Ectodermal cell (in vitro differentiated cells): Measurements from ENCODE around the gene MRPS26.
"Not testable (repeated sequence)": the region's sequence is repeated elsewhere in the genome, so short reads cannot be mapped to it uniquely, and the experiment has no call there.

ENCODE experiments used
- H3K27ac ChIP-seq: 2 replicates; pipeline ENCODE4 v1.7.0; 2013; ENCODE audit warnings: mild to moderate bottlenecking, low read depth, low read length; ENCODE audit not compliant: insufficient read depth, poor library complexity, severe bottlenecking
- H3K27me3 ChIP-seq: 2 replicates; pipeline ENCODE4 v1.7.0; 2013; ENCODE audit warnings: mild to moderate bottlenecking, low read length; ENCODE audit not compliant: insufficient read depth, control insufficient read depth, poor library complexity, severe bottlenecking
- H3K36me3 ChIP-seq: one replicate; pipeline ENCODE4 v1.7.0; 2013; ENCODE audit warnings: low read length; ENCODE audit not compliant: control insufficient read depth, insufficient read depth
- H3K4me1 ChIP-seq: one replicate; pipeline ENCODE4 v1.7.0; 2013; ENCODE audit warnings: low read length; ENCODE audit not compliant: control insufficient read depth, insufficient read depth
- H3K4me3 ChIP-seq: 2 replicates; pipeline ENCODE4 v1.7.0; 2013; ENCODE audit warnings: low read depth, low read length, control low read depth; ENCODE audit not compliant: insufficient read depth
- H3K9me3 ChIP-seq: 2 replicates; pipeline ENCODE4 v1.7.0; 2013; ENCODE audit warnings: mild to moderate bottlenecking, low read length, moderate library complexity; ENCODE audit not compliant: control insufficient read depth
- WGBS, 2 experiments: methylation state at CpG; one replicate each; pipeline ENCODE4 v1.1.7; 2013; ENCODE audit warnings: missing lambda C conversion rate in 2 of 2; 5-methylcytosine and 5-hydroxymethylcytosine counted together

The MRPS26 gene

DNA sequence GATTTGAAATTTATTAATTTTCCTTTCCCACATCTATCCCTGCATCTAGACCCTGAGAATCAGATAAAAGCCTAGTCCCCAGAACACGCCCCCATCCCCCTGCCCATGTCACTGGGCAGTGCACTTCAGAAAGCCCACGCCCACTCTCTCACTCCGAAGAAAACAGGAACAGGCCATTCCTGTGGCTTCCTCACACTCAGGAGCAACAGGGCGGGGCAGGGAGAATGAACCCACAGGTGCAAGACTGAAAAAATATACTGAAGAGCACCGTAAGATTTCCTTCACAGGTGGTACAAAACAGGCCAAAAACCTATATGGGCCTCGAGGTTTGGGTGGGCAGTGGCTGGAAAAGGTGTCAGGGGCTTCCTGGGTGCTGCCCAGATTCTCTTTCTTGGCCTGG lies 29.0 kb downstream of the MRPS26 start:
- WGBS, 2 experiments, result 91% methylated on average over 6 of the region's 6 CpGs
- H3K4me3 ChIP-seq, result no peak overlapping the region
- H3K36me3 ChIP-seq, result no peaks in the 10 kb centered on the region
- H3K4me1 ChIP-seq, result peaks cover 9% of the 10 kb centered on the region
- peaks cover 43% of the 10 kb centered on the region for H3K27me3 ChIP-seq
- H3K9me3 ChIP-seq, result no peaks in the 10 kb centered on the region
- H3K27ac ChIP-seq, result no peak overlapping the region

DNA sequence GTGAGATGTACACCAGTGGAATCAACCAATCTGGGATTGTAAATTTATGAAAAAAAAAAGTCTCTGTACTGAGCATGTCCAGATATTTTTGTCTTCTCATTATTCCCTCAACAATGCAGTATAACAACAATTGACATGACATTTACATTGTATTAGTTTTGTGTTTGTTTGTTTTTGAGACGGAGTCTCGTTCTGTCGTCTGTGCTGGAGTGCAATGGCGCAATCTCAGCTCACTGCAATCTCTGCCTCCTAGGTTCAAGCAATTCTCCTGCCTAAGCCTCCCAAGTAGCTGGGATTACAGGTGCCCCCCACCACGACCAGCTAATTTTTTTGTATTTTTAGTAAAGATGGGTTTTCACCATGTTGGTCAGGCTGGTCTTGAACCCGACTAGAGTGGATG lies 29.5 kb downstream of the MRPS26 start:
- H3K36me3 ChIP-seq, H3K4me1 ChIP-seq, H3K9me3 ChIP-seq, H3K4me3 ChIP-seq, H3K27ac ChIP-seq: not testable (repeated sequence)
- H3K27me3 ChIP-seq, result peaks cover 47% of the 10 kb centered on the region
- WGBS, 2 experiments, result 91 to 96% methylated on average over 6 of the region's 6 CpGs

DNA sequence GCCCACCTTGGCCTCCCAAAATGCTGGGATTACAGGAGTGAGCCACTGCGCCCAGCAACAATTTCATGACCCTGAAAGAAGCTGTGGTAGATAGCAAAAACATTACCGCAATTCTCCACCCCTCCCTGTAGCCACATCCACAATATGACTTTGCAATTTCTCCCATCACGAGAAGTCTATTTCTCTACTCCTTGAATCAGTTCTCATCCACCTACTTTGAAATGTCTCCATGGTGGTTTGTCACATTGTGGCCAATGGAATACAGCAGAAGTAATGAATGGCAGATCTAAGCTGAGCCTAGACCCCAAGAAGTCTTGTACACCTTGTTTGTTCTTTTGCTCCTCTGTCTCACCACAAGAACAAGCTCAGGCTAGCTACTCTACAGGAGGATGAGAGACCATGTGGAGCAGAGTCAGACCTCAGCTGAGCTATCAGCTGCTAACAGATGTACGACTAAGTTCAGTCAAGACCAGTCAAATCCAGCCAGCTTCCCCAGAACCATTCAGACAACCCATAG lies 31.8 kb downstream of the MRPS26 start:
- H3K9me3 ChIP-seq, result no peaks in the 10 kb centered on the region
- H3K4me1 ChIP-seq, result peaks cover 4% of the 10 kb centered on the region
- H3K27ac ChIP-seq, result no peak overlapping the region
- H3K27me3 ChIP-seq, result peaks cover 48% of the 10 kb centered on the region
- no peaks in the 10 kb centered on the region for H3K36me3 ChIP-seq
- no peak overlapping the region for H3K4me3 ChIP-seq
- WGBS, 2 experiments, result 90 to 96% methylated on average over 4 of the region's 4 CpGs

DNA sequence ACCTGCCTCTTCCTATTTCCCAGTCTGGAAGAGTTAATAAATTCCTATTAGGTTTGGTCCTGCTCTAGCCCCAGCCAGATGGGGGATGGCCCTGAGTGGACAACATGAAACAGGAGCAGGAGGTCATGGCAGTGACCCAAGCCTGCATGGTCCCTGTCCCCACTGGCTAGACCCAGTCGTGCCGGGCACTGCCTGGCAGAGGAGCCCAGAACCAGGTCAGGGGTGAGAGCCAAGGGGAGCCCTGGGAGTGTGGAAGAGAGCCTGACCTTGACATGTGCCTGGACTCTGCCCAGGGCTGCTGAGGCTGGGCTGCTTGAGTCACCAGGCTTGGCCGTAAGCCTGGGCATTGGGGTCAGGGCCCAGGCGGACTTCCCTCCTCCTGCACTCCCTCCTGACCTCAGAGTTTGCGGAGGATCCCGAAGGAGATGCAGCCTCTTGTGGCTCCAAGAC lies 35.1 kb downstream of the MRPS26 start:
- Histone ChIP-seq H3K27me3 (peaks cover 61% of the 10 kb centered on the region), H3K27ac (no peak overlapping the region), H3K9me3 (no peaks in the 10 kb centered on the region), H3K4me1 (no peaks in the 10 kb centered on the region), H3K4me3 (no peak overlapping the region), H3K36me3 (no peaks in the 10 kb centered on the region)
- 89 to 94% methylated on average over 6 of the region's 6 CpGs for WGBS, 2 experiments

DNA sequence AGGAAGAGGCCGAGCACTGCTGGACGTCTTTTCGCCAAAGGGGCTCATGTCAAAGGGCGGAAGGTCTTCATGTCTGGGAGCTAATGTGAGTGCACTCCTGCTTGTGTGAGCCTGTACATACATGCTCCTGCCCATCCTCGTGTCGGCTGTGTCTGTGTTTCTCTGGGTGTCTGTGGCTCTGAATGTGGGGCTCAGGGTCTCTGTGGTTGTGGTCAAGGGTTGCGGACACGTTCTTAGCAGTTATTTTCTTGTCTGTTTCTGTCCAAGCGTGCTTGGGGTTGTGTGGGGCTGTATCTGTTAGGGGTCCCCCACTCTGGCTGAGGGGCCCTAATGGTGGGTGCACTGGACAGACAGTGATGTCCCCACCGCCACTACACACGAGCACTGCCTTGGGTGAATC lies 35.8 kb downstream of the MRPS26 start:
- 93% methylated on average over 11 of the region's 11 CpGs for WGBS, 2 experiments

DNA sequence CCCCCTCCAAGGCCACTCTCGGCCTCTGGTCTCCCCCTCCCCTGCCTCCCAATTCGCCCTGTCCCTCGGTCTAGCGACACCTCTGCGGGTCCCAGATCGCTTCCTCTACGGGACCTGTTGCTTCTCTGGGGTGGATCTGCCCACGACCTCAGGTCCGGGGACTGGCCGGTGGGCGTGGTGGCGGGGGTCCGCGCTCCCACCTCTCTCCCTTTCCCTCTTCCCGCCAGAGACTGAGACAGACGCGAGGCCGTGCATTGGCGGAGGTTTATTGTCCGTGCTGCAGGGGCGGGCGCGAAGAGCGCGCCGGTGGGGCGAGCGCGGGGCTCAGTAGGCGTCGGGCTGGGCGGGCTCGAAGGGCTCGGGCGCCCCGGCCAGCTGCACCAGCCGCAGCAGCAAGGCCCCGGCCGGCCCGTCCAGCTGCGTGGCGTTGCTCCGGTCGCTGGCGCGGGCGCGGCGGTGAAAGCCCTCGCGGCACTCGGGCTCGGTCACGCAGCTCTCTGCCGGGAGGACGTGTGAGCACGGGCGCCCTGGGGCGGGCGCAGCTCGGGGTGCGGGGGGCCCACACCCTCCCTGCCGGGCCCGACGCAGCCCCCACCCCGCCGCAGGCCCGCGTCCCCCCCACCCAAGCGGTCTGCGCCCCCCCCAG lies 36.6 kb downstream of the MRPS26 start:
- Histone ChIP-seq H3K9me3 (no peaks in the 10 kb centered on the region), H3K4me1 (no peaks in the 10 kb centered on the region), H3K27me3 (peaks cover 61% of the 10 kb centered on the region), H3K4me3 (peak overlapping the region; percentile 16), H3K27ac (no peak overlapping the region), H3K36me3 (no peaks in the 10 kb centered on the region)
- WGBS, 2 experiments, result 7 to 8% methylated on average over 67 to 71 of the region's 71 CpGs

More for the DNA sequence above, 35.8 kb downstream of the MRPS26 start:
- Histone ChIP-seq H3K36me3 (no peaks in the 10 kb centered on the region), H3K27me3 (peaks cover 61% of the 10 kb centered on the region), H3K9me3 (no peaks in the 10 kb centered on the region), H3K4me3 (no peak overlapping the region), H3K4me1 (no peaks in the 10 kb centered on the region), H3K27ac (no peak overlapping the region)

DNA sequence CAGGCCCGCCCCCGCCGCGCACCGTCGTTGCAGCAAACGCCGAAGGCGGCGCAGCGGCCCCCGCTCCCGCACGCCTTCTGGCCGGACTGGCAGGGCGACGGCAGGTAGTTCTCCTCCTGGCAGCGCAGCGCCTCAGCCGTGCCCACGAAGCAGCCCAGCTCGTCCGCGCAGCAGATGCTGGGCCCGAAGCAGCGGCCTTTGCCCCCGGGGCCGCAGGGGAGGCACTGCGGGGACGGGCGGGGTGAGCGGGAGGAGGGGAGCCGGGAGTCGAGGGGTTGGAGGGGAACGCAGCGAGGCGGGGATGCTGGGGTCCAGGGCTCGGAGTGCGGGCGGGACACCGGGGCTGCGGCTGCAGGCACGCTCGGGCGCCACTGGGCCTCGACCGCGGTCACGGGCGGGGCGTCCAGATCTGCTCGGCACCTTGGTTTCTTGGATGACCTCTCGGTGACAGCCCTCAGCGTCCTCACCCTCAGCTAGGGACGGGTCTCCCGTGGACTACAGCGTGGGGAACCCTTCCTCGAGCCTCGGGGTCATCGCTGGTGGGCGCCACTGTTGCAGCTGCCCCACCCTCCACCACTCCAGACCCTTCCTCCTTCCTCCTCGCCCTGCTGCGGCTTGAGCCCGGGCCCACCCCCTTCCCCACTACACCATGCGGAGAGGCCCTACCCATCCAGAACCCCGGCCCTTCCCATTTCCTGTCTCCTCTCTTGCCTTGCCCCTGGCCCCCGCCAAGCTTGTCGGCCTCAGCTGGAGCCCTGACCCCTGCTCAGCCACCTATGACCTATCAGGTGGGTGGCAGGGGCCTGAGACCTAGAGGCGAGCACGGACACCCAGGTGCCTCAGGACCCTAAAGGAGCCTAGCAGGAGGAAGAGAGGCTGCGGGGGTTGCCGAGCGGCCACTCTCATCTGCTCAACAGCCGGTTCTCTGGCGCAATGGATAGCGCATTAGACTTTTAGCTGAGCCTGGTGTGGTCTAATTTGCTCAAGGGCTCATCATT lies 37.4 kb downstream of the MRPS26 start:
- peaks cover 54% of the 10 kb centered on the region for H3K27me3 ChIP-seq
- H3K4me3 ChIP-seq, result peak overlapping the region; percentile 13
- H3K27ac ChIP-seq, result no peak overlapping the region
- WGBS, 2 experiments, result 16 to 18% methylated on average over 76 of the region's 76 CpGs
- H3K4me1 ChIP-seq, result no peaks in the 10 kb centered on the region
- no peaks in the 10 kb centered on the region for H3K36me3 ChIP-seq
- no peaks in the 10 kb centered on the region for H3K9me3 ChIP-seq

DNA sequence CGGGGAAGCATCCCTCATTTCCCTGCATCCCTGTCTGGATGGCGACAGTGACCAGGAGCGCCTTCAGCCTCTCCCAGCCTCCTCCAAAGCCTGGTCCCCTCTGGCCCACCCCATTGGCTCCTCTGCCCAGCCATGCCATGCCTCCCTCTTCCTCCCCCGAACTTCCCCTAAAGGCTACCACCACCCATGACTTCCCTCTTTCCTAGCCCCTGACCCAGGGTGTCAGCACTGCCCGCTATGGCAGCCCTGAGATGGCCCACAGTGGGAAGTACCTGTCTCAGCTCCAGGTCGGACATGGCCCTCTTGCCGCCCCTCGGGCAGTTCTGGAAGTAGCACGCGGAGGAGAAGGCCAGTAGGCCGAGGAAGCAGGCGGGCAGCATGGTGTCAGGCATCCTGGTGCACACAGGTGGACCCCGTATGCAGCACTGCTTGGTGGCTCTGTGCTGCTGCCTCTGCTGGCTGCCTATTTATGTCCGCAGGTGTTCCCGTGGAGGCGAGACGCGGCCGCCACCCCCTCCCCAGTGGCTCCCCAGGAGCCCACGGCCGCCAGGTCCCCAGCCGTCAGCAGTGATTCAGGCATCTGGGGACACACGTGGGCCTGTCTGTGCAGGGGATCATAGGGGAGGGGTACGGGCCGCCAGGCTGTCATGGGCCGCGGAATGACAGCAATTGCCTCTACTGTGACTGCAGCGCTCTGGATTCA lies 38.6 kb downstream of the MRPS26 start, which contains the start of gene AVP:
Gene AVP (minus strand): TSS at position 442 of the 703 bp plus-strand sequence. CDS start 50 bp downstream, at position 392.
- H3K4me3 ChIP-seq, result no peak within 1 kb of the TSS
- H3K9me3 ChIP-seq, result no peaks in the 10 kb centered on the region
- 88 to 89% methylated on average over 28 of the region's 28 CpGs for WGBS, 2 experiments
- H3K27me3 ChIP-seq, result peaks cover 50% of the 10 kb centered on the region
- no peaks in the 10 kb centered on the region for H3K4me1 ChIP-seq
- no peaks in the 10 kb centered on the region for H3K36me3 ChIP-seq
- no peak within 1 kb of the TSS for H3K27ac ChIP-seq

DNA sequence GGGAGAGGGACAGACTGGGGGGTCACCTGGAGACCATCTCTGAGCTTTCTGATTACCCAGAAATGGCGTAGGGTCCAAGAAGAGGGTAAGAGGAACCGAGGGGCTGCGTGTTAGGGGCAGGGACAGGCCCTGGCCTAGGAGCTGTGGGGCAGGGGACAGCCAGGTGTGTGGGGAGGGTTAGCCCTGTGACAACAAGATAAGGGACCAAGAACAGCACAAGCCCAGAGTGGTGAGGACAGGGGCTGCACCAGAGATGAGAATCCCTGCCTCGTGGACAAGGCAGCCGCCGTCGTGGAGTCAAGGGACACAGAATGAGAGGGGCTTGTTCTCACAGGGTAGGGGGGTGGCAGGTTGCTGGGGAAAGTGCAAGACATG lies 39.1 kb downstream of the MRPS26 start:
- Histone ChIP-seq H3K4me1 (no peaks in the 10 kb centered on the region), H3K36me3 (no peaks in the 10 kb centered on the region), H3K4me3 (no peak overlapping the region), H3K27ac (no peak overlapping the region), H3K27me3 (peaks cover 52% of the 10 kb centered on the region), H3K9me3 (no peaks in the 10 kb centered on the region)
- 87 to 89% methylated on average over 7 of the region's 7 CpGs for WGBS, 2 experiments
